Measurements from ENCODE around the gene PDX1.

The PDX1 gene

GRCh38 chr13:27952876-27953675 lies 33.3 kb downstream of the PDX1 start:
- Histone ChIP-seq H3K27me3 (ENCODE audit: insufficient read depth, low read length) (no peaks in the 10 kb centered on the region), H3F3A (ENCODE audit: insufficient read depth, low read length) (no peaks in the 10 kb centered on the region), H3K9me2 (ENCODE audit: low read depth, low read length) (no peaks in the 10 kb centered on the region), H3K9ac (ENCODE audit: low read length) (no peak overlapping the region), H3K27ac (ENCODE audit: low read depth, low read length, poor library complexity, severe bottlenecking) (no peak overlapping the region), H2AFZ (ENCODE audit: low read length) (0 out of 2 replicates have a peak overlapping the region, but pooled peaks have one; percentile 50), H3K4me3 (ENCODE audit: low read depth, low read length, poor library complexity, severe bottlenecking) (peak overlapping the region; percentile 55), H3K36me3 (ENCODE audit: insufficient read depth, low read length) (no peaks in the 10 kb centered on the region), H3K4me1 (ENCODE audit: insufficient read depth, low read length, severe bottlenecking) (peaks cover 7% of the 10 kb centered on the region), H3K4me2 (ENCODE audit: low read length) (peak overlapping the region; percentile 72), H3K9me3 (ENCODE audit: low read length) (no peaks in the 10 kb centered on the region), H4K20me1 (ENCODE audit: insufficient read depth, low read length) (no peaks in the 10 kb centered on the region), H3K79me2 (ENCODE audit: insufficient read depth, low read length) (no peaks in the 10 kb centered on the region)
- TF ChIP-seq, protein P1, sequence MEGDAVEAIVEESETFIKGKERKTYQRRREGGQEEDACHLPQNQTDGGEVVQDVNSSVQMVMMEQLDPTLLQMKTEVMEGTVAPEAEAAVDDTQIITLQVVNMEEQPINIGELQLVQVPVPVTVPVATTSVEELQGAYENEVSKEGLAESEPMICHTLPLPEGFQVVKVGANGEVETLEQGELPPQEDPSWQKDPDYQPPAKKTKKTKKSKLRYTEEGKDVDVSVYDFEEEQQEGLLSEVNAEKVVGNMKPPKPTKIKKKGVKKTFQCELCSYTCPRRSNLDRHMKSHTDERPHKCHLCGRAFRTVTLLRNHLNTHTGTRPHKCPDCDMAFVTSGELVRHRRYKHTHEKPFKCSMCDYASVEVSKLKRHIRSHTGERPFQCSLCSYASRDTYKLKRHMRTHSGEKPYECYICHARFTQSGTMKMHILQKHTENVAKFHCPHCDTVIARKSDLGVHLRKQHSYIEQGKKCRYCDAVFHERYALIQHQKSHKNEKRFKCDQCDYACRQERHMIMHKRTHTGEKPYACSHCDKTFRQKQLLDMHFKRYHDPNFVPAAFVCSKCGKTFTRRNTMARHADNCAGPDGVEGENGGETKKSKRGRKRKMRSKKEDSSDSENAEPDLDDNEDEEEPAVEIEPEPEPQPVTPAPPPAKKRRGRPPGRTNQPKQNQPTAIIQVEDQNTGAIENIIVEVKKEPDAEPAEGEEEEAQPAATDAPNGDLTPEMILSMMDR (IDR thresholded peaks at IDR 0.05; ENCODE audit: low read length) = no peak
- no peak for TF ChIP-seq EZH2 (IDR thresholded peaks at IDR 0.05; ENCODE audit: borderline replicate concordance, low read length)

GRCh38 chr13:27953676-27954405 lies 34.0 kb downstream of the PDX1 start:
- Histone ChIP-seq H3K4me1 (ENCODE audit: insufficient read depth, low read length, severe bottlenecking) (peaks cover 7% of the 10 kb centered on the region), H3K9ac (ENCODE audit: low read length) (peak overlapping the region; percentile 49; the same call in 1 of the 2 replicates), H3K27ac (ENCODE audit: low read depth, low read length, poor library complexity, severe bottlenecking) (no peak overlapping the region), H3K9me3 (ENCODE audit: low read length) (no peaks in the 10 kb centered on the region), H4K20me1 (ENCODE audit: insufficient read depth, low read length) (no peaks in the 10 kb centered on the region), H3F3A (ENCODE audit: insufficient read depth, low read length) (no peaks in the 10 kb centered on the region), H3K36me3 (ENCODE audit: insufficient read depth, low read length) (no peaks in the 10 kb centered on the region), H3K9me2 (ENCODE audit: low read depth, low read length) (no peaks in the 10 kb centered on the region), H3K4me3 (ENCODE audit: low read depth, low read length, poor library complexity, severe bottlenecking) (peak overlapping the region; percentile 55), H3K27me3 (ENCODE audit: insufficient read depth, low read length) (no peaks in the 10 kb centered on the region), H3K4me2 (ENCODE audit: low read length) (peak overlapping the region; percentile 72), H2AFZ (ENCODE audit: low read length) (0 out of 2 replicates have a peak overlapping the region, but pooled peaks have one; percentile 50), H3K79me2 (ENCODE audit: insufficient read depth, low read length) (no peaks in the 10 kb centered on the region)
- no peak for TF ChIP-seq EZH2 (IDR thresholded peaks at IDR 0.05; ENCODE audit: borderline replicate concordance, low read length)
- TF ChIP-seq, protein P1 (IDR thresholded peaks at IDR 0.05; ENCODE audit: low read length) = peak; percentile 73

DNA sequence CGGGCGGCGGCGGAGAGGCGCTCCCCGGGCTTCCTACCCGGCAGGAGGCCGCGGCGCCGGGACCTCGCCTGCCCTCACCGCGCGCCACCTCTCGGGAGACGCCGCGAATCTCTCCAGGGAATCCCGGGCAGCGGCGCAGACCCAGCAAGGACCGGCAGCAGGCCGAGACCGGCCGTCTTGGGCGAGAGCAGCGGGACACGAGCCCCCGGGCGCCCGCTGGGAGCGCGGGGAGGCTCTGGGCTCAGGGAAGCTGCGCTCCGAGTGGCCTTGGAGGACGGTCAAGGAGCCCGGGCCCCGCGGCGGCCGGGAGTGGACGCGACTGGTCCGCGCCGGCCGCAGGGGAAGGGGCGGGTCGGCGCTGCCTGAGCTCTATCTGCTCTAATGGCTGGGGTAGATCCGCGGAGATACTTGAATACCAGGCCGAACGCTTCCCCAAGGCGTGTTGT lies 34.6 kb downstream of the PDX1 start:
- Histone ChIP-seq H3F3A (ENCODE audit: insufficient read depth, low read length) (no peaks in the 10 kb centered on the region), H3K79me2 (ENCODE audit: insufficient read depth, low read length) (no peaks in the 10 kb centered on the region), H3K36me3 (ENCODE audit: insufficient read depth, low read length) (no peaks in the 10 kb centered on the region), H3K27me3 (ENCODE audit: insufficient read depth, low read length) (no peaks in the 10 kb centered on the region), H4K20me1 (ENCODE audit: insufficient read depth, low read length) (no peaks in the 10 kb centered on the region), H2AFZ (ENCODE audit: low read length) (no peak overlapping the region), H3K4me3 (ENCODE audit: low read depth, low read length, poor library complexity, severe bottlenecking) (no peak overlapping the region), H3K27ac (ENCODE audit: low read depth, low read length, poor library complexity, severe bottlenecking) (no peak overlapping the region), H3K9me2 (ENCODE audit: low read depth, low read length) (no peaks in the 10 kb centered on the region), H3K9ac (ENCODE audit: low read length) (no peak overlapping the region), H3K4me2 (ENCODE audit: low read length) (no peak overlapping the region), H3K9me3 (ENCODE audit: low read length) (no peaks in the 10 kb centered on the region), H3K4me1 (ENCODE audit: insufficient read depth, low read length, severe bottlenecking) (peaks cover 7% of the 10 kb centered on the region)
- TF ChIP-seq EZH2 (IDR thresholded peaks at IDR 0.05; ENCODE audit: borderline replicate concordance, low read length) = no peak
- TF ChIP-seq, protein P1 (IDR thresholded peaks at IDR 0.05; ENCODE audit: low read length) = no peak
